GM19023 (cell line): ENCODE data around the gene PRAMEF12.
"Not testable (repeated sequence)": the region's sequence is repeated elsewhere in the genome, so short reads cannot be mapped to it uniquely, and the experiment has no call there.

ENCODE experiments used
- ATAC-seq: cut with Tn5 transposase; IDR thresholded peaks from one replicate; pipeline ENCODE4 v1.9.1; 2021; ENCODE audit warnings: mild to moderate bottlenecking, moderate library complexity; ENCODE audit not compliant: unreplicated experiment

PRAMEF12 gene

DNA sequence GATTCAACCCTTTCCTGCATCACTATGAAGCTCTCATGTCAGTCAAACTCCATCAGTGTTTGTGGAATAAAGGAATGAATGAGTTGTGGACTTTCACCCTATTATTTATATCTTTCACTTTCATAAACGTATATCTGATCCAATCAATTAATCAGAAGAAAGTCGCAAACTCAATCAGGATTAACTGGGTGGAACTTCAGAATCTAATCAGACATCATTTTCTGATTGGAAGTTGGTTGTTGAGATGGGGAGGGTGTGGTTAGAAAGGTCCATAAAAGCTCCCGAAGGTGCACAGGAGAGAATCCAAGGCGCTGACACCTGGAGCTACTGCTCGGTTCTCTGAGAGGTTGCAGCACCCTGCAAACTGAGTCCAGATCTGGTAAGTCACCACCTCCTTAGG, at the start of gene PRAMEF12:
Gene PRAMEF12, plus strand, starts transcription at position 301 of the 400 bp plus-strand sequence. CDS start 1,130 bp downstream, outside the sequence.
- ATAC-seq, result no peak

DNA sequence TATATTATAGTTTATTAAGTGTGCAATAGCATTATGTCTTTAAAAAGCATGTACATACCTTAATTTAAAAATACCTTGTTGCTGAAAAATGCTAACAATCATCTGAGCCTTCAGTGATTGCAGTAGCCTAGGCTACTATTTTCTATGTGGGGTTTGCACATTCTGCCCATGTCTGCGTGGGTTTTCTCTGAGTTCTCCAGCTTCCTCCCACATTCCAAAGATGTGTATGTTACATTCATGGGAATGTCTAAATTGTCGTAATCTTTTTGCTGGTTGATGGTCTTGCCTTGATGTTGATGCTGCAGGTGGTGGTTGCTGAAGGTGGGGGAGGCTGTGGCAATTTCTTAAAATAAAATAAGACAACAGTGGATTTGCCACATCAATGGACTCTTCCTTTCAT, 45.1 kb upstream of the PRAMEF12 start:
- no peak for ATAC-seq

DNA sequence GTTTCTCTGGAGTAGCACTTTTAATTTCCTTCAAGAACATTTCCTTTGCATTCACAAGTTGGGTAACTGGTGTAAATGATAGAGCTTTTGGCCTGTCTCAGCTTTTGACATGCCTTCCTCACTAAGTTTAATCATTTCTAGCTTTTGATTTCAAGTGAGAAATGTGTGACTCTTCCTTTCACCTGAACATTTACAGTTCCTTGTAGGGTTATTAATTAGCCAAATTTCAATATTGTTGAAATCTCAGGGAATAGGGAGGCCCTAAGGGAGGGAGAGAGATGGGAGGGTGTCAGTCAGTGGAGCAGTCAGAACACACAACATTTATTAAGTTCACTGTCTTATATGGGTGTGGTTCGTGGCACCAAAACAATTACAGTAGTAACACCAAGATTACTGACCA, 43.4 kb upstream of the PRAMEF12 start:
- no peak for ATAC-seq

DNA sequence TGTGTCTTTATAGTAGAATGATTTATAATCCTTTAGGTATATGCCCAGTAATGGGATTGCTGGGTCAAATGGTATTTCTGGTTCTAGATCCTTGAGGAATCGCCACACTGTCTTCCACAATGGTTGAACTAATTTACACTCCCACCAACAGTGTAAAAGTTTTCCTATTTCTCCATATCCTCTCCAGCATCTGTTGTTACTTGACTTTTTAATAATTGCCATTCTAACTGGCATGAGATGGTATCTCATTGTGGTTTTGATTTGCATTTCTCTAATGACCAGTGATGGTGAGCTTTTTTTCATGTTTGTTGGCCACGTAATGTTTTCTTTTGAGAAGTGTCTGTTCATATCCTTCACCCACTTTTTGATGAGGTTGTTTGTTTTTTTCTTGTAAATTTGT, 42.5 kb upstream of the PRAMEF12 start:
- not testable (repeated sequence) for ATAC-seq

DNA sequence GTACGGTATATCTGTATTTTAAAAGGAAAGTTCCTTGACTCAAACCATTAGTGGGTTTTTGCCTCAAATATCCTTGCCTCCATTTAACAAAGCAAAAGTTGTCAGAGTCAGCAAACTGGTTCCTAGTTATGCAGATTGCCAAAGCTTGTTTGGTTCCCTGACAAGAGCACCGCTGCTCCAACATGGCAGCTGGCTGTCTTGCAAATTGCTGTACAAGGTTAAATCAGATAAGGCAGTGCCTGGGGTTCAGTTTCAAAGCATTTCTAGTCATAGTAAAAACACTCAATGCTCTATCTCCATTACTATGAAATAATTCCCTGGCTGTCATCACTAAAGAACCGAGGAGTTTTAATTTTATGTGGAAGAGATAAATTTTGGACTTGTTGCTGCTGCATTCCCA, 38.9 kb upstream of the PRAMEF12 start:
- no peak for ATAC-seq

DNA sequence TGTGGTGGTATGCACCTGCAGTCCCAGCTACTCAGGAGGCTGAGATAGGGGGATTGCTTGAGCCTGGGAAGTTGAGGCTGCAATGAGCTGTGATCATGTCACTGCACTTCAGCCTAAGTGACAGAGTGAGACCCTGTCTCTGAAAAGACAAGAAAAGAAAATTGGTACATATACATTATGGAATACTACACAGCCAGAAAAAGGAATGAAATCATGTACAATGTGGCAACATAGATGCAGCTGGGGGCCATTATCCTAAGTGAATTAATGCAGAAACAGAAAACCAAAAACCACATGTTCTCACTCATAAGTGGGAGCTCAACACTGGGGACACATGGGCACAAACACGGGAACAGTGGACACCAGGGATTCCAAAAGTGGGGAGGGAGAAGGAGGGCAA, 34.6 kb upstream of the PRAMEF12 start:
- no peak for ATAC-seq

DNA sequence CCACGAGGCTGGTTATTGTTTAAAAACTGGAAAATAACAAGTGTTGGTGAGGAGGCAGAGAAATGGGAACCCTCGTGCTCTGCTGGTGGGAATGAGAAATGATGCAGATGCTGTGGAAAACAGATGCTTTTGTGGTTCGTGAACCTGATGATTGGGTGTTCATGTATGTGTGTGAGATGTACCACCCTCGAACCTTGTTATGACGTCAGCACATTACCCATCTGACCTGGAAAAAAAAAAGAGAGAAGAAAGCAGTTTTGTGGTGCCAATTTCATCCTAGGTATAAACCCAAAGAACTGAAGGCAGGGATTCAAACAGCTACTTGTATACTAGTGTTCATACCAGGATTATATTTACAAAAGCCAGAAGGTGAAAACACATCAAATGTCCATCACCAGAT, 33.9 kb upstream of the PRAMEF12 start:
- ATAC-seq, result no peak

DNA sequence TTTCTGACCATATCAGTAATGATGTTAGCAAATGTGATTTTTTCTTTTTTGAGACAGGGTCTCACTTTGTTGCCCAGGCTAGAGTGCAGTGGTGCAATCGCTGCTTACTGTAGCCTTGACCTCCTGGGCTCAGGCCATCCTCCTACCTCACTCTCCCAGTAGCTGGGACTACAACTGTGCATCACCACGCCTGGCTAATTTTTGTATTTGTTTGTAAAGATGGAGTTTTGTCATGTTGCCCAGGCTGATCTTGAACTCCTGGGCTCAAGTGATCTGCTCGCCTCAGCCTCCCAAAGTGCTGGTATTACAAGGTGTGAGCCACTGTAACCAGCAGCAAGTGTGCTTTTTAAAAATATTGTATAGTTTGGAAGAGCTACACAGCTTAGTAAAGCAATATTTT, 31.6 kb upstream of the PRAMEF12 start:
- ATAC-seq, result no peak

DNA sequence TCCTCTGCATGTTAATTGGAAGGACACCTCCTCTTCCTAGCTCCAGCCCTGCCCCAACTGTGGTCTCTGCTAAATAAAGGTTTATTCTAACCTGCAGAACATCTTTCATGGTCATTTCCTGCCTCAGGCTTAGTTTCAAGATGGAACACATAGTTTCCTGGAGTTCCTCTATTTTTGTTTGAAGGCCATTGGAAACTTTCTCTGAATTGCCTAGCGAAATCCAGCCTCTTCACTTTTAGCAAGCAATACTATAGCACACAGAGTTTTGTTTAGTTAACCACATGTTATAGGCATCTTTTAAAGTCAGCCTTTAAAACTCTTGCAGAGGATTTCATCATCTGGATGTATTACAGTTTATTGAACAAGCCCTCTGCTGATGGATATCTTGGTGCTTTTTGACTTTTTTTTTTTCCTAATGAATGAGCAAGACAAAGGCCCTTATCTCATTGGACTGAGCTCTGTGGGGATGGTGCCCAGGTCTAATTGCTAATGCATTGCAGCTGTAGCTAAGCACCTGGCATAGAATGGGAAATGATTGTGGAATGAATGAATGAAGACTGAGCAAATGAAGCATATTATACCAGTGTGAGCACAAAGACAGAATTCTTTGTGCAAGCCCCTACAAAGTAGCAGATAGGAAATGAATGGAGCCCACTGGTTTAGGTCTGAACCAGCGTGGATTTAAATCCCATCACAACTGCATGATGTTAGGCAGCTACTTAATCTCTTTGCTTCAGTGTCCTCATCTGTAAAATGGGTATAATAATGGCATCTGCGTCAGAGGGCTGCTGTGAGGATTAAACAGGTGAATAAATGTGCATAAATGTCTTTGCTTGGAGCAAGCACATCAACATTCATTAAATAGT, 28.2 kb upstream of the PRAMEF12 start:
- ATAC-seq, result no peak

DNA sequence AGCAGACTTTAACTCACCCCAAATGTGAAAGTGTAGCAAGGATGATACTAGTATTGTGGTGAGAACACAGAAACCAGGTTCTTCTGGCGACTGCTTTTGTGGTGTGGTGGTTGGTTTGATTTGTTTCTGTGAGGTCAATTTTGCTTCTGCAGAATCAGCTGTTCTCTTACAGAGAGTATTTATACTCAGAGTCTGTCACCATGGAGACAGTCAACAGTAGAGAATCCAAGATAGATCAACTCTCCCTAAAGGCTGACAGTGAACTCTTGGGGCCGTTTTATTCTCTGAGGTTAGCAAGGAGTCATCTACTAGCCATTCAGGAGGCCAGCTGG, 27.6 kb upstream of the PRAMEF12 start, which contains the start of gene CFAP107:
Gene CFAP107, plus strand, starts transcription at position 209 of the 332 bp plus-strand sequence. CDS start 231 bp downstream, outside the sequence.
- ATAC-seq, result no peak

DNA sequence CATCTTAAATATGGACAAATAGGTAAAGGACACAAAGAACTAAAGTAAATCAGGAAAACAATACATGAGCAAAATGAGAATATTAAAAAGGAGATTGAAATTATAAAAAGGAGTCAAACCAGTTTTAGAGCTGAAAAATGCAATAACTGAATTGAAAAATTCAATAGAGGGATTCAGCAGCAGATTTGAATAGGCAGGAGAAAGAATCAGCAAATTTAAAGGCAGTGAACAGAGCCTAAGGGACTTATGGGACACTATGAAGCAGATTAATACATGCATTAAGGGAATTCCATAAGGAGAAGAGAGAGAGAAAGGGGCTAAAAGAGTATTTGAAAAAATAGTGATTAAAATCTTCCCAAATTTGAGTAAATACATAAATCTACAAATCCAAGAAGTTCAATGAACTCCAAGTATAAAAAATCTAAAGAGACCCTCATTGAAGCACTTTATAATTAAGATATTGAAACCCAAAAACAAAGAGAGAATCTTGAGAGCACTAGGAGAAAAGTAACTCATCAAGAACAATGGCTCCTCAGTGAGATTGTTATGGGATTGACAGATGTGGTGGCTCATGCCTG, 24.7 kb upstream of the PRAMEF12 start:
- ATAC-seq, result no peak

DNA sequence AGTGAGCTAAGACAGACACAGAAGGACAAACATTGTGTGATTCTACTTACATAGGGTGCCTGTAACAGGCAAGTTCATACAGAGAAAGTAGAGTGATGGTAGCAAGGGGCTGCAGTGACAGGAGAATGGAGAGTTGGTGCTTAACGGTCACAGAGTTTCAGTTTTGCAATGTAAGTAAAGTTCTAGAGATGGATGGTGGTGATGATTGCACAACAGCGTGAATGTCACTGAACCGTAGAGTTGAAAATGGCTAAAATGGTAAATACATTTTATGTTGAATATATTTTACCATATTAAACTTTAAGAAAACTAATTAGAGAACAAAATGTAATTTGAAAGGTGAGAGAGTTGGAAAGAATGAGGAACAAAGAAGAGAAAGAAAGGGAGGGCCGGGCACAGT, 18.8 kb upstream of the PRAMEF12 start:
- ATAC-seq, result no peak

DNA sequence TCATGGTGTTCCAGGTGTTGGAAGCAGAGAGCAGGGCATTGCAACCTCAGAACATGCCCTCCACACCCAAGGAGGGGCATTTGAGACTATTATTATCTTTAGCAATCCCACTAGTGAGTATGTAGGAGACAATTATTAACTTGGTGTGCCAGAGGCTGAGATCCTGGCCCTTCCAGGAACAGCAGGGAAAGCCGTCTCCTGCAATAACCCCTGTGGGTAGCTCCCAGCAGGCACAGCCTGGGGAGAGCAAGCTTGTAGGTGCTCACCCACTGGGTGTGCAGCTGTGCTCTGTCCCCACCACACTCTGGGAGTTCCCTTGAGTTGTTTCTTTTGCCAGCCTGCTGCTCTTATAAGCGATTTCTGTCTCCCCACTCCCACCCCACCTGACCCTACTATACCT, 17.3 kb upstream of the PRAMEF12 start:
- ATAC-seq, result no peak

DNA sequence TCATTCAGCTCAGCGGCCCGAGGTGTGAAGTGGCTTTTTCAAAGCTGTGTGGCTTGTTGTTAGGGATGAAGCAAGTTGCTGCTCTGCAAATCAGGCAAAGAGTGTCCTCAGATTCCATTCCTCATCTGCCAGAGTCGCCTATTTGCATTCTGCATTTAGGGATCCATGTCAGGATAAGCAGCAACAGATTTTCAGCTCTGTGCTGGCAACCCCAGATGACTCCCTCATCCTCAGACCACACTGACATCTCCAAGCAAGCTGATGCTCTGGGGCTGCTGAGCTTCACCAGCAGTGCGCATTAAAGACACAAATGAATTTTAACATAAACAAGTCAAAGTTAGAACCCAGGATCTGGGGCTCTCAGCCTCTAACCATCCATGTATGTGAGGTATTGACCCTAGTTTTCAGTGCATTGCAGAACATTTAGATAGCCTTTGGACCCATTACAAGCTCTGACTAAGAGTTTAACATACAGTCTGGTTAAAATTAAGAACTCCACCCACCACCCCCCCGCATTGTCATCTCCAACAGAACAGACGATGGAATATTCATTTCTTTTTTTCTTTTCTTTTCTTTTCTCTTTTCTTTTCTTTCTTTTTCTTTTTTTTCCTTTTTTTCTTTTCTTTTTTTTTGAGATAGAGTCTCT, 16.6 kb upstream of the PRAMEF12 start:
- no peak for ATAC-seq

DNA sequence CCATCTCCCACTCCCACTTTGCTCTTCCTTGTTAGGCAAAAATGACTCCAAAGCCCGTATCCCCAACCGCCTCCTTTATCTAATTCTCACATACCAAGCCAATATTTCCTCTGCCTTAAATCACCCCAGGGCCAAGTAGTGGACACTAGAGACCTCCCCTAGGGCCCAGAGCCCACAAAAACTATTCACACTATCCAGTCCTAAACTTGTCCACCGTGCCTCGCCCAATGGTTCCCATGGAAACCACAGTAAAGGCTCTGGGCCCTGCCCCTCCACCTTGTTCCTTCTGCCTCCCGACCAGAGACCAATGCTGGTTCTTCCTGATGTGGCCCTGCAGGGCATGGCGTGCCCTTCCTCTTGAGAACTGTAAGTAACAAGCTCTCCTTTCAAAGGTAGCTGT, 15.7 kb upstream of the PRAMEF12 start:
- ATAC-seq, result no peak

DNA sequence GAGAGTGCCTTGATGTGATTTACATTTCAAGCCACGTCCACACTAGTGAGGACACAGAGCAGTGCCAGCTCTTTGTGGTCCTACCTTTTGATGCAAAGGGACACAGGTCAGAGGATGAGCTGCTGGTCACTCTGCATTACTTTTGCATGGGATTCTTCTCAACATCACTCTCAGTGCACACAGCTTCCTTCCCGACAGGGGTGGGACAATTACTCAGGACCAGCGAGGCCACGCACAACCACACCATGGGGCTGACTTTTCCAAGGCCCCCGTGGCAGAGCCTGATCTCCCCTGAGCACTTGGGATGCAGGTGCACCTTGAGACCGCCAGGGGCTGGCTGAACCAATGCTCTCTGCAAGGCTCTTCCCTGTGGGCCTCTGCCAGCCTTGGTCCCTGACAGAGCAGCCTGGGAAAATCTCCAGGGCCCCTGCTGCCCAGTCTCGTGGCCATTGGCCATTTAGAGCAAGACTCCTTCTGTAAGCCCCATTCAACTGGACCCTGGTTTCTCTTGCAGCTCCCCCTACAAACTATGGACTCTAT, 13.2 kb upstream of the PRAMEF12 start:
- ATAC-seq, result no peak

DNA sequence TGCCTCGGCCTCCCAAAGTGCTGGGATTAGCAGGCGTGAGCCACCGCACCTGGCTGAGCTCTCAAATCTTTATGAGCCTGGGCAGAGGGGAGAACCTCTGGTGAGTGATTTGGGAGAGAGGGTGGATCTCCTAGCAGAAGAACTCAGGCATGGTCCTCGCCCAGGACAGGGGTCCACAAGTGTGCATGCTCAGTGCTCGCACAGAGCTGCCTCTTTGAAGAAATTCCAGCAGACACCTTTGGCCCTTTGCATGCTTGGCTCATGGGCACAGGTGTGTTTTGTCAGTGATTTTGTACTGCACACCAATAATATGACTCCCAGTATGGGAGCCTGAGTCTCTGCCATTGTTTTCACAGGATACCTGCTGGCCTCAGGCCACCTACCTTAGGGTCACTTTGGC, 11.8 kb upstream of the PRAMEF12 start:
- no peak for ATAC-seq

DNA sequence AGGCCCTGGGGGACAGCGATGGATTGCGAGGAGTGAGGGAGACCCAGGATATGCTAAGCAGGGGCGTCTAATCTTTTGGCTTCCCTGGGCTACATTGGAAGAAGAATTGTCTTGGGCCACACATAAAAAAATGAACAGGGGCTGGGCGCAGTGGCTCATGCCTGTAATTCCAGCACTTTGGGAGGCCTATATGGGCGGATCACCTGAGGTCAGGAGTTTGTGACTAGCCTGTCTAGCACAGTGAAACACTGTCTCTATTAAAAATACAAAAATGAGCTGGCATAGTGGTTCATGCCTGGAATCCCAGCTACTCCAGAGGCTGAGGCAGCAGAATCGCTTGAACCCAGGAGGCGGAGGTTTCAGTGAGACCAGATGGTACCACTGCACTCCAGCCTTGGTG, 10.8 kb upstream of the PRAMEF12 start:
- no peak for ATAC-seq

DNA sequence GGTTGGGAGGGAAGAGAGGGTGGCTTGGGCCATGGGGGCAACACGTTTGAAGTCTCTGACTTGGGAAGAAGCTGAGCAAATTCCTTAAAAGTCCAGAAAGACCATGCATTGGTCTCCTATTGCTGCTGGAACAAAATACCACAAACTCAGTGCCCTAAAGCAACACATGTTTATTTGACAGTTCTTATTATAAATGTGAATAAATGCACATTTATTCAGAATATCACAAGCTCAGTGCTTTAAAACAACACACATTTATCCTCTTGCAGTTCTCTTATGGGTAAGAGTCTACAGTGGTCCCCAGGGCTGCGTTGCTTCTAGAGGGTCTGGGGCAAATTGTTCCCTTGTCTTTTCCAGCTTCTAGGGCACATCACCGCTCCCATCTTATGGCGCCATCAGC, 10.1 kb upstream of the PRAMEF12 start:
- ATAC-seq, result no peak

DNA sequence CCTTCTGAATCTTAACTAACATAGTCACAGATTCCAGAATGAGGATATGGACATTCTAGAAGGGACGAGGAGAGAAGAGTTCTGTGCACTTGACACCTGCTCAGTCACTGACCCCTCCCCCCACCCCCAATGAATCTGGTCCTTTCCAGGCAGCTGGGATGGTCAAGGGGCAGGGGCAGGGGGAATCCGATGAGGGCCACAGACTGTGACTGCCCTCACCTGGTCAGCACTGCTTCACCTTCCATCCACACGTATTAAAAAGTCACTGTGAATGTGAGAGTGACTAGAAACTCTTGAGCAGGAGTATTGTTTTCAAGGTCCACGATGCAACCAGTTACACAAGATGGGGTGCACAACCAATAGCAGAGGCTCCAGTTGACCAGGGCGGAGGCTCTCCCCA, 9.5 kb upstream of the PRAMEF12 start:
- no peak for ATAC-seq

DNA sequence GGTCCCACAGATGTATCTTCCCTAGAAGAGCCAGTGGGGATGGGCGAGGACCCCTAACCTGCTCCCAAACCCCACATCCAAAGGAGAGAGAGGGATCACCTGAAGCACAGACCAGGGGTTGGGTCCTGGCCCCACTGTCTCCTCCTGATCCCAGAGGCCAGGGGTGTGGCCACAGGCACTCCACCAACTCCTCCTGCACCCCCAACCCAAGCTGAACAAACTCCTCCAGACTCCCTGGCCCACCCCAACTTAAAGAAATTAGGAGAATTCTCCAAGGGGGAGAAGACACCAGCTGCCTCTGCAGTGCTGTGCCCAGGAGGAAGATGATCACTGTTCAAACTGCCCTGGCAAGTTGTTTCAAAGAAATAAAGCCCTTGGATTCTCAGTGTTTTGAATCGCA, 4.5 kb upstream of the PRAMEF12 start:
- ATAC-seq, result no peak

DNA sequence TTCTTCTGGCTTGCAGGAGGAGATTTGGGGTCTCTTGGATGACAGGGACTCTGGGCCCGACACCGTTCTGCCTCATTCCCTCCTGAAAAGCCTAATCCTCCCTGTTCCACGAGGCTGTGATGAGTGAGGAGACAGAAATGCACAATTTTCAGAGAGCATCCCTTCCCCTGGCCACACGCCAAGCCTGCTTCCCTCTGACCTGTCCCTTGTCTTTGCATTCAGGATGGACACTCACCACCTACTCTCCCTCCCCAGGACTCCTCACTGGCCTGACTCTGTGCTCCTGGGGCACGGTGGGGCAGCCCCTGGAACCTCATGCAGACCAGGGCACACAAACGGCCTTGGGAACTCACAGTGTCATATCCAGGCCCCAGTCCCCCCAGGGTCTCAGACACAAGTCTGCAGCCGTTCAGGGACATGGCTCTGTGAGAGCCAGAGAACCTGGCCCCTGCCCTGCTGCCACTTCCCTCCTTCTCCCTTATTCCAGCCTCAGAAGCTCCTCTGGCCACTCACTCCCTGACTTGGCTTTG, 3.5 kb upstream of the PRAMEF12 start:
- ATAC-seq, result no peak
